Trophoblast cell (in vitro differentiated cells and primary cell): ENCODE data around the gene TPRG1.

Source experiments
- DNase-seq, 2 donors: peaks; one replicate each; pipeline ENCODE4 v3.0.0-alpha.2; 2016
- H2AFZ ChIP-seq: 2 replicates; pipeline ENCODE4 v1.6.1; 2013; ENCODE audit warnings: low read length, moderate library complexity, mild to moderate bottlenecking; ENCODE audit not compliant: insufficient read depth, poor library complexity
- H2AK5ac ChIP-seq: 2 replicates; pipeline ENCODE4 v1.6.1; 2013; ENCODE audit warnings: mild to moderate bottlenecking, low read length
- H2BK120ac ChIP-seq: 2 replicates; pipeline ENCODE4 v1.6.1; 2013; ENCODE audit warnings: low read length, mild to moderate bottlenecking, moderate library complexity; ENCODE audit not compliant: insufficient read depth, poor library complexity
- H2BK12ac ChIP-seq: 2 replicates; pipeline ENCODE4 v1.6.1; 2013; ENCODE audit warnings: mild to moderate bottlenecking, low read length, moderate library complexity
- H2BK5ac ChIP-seq: 2 replicates; pipeline ENCODE4 v1.6.1; 2013; ENCODE audit warnings: low read length, low read depth, moderate library complexity, mild to moderate bottlenecking; ENCODE audit not compliant: poor library complexity
- H3K14ac ChIP-seq: 2 replicates; pipeline ENCODE4 v1.6.1; 2013; ENCODE audit warnings: mild to moderate bottlenecking, low read length
- H3K18ac ChIP-seq: 2 replicates; pipeline ENCODE4 v1.6.1; 2013; ENCODE audit warnings: mild to moderate bottlenecking, low read length
- H3K23ac ChIP-seq: 2 replicates; pipeline ENCODE4 v1.6.1; 2013; ENCODE audit warnings: low read length
- H3K27ac ChIP-seq: 2 replicates; pipeline ENCODE4 v1.5.1; 2013; ENCODE audit warnings: low read depth, mild to moderate bottlenecking, inconsistent platforms, low read length, moderate library complexity
- H3K27me3 ChIP-seq: 2 replicates; pipeline ENCODE4 v1.6.1; 2013; ENCODE audit warnings: inconsistent platforms, mild to moderate bottlenecking, low read length, moderate library complexity; ENCODE audit not compliant: insufficient read depth
- H3K36me3 ChIP-seq, 2 experiments: 1 replicate in 1 of 2; 2 replicates in 1 of 2; pipeline ENCODE4 v1.6.1; 2013; ENCODE audit warnings: low read length in 2 of 2, mild to moderate bottlenecking in 2 of 2, moderate library complexity in 1 of 2; ENCODE audit not compliant: insufficient read depth in 2 of 2, control insufficient read depth in 1 of 2
- H3K4ac ChIP-seq: 2 replicates; pipeline ENCODE4 v1.6.1; 2013; ENCODE audit warnings: low read depth, mild to moderate bottlenecking, low read length, moderate library complexity
- H3K4me1 ChIP-seq, 2 experiments: 1 replicate in 1 of 2; 2 replicates in 1 of 2; pipeline ENCODE4 v1.6.1; 2013; ENCODE audit warnings: low read length in 2 of 2, mild to moderate bottlenecking in 2 of 2, moderate library complexity in 1 of 2; ENCODE audit not compliant: insufficient read depth in 2 of 2, control insufficient read depth in 1 of 2
- H3K4me2 ChIP-seq: 2 replicates; pipeline ENCODE4 v1.6.1; 2013; ENCODE audit warnings: inconsistent platforms, mild to moderate bottlenecking, low read length, moderate library complexity
- H3K4me3 ChIP-seq: 2 replicates; pipeline ENCODE4 v1.5.1; 2013; ENCODE audit warnings: mild to moderate bottlenecking, low read depth, low read length, inconsistent platforms
- H3K79me1 ChIP-seq: one replicate; pipeline ENCODE4 v1.6.1; 2013; ENCODE audit warnings: low read length
- H3K79me2 ChIP-seq: 2 replicates; pipeline ENCODE4 v1.6.1; 2013; ENCODE audit warnings: low read length, mild to moderate bottlenecking; ENCODE audit not compliant: control insufficient read depth, insufficient read depth, poor library complexity
- H3K9ac ChIP-seq: 2 replicates; pipeline ENCODE4 v1.6.1; 2013; ENCODE audit warnings: mild to moderate bottlenecking, low read length
- H3K9me3 ChIP-seq: 2 replicates; pipeline ENCODE4 v1.6.1; 2013; ENCODE audit warnings: low read depth, mild to moderate bottlenecking, control low read depth, inconsistent platforms, low read length; ENCODE audit not compliant: insufficient read depth
- H4K12ac ChIP-seq: 2 replicates; pipeline ENCODE4 v1.6.1; 2013; ENCODE audit warnings: low read depth, mild to moderate bottlenecking, low read length, moderate library complexity
- H4K8ac ChIP-seq: 2 replicates; pipeline ENCODE4 v1.6.1; 2013; ENCODE audit warnings: low read depth, mild to moderate bottlenecking, low read length, moderate library complexity
- H4K91ac ChIP-seq: one replicate; pipeline ENCODE4 v1.6.1; 2013; ENCODE audit warnings: low read depth, mild to moderate bottlenecking, low read length, moderate library complexity
- WGBS: extraction: QIAGEN DNeasy Blood & Tissue Kit; methylation state at CpG from one replicate; pipeline ENCODE4 v1.1.7; 2013; ENCODE audit warnings: missing lambda C conversion rate; ENCODE audit not compliant: insufficient read length, insufficient coverage; ENCODE audit errors: extremely low coverage; 5-methylcytosine and 5-hydroxymethylcytosine counted together

TPRG1 gene

DNA sequence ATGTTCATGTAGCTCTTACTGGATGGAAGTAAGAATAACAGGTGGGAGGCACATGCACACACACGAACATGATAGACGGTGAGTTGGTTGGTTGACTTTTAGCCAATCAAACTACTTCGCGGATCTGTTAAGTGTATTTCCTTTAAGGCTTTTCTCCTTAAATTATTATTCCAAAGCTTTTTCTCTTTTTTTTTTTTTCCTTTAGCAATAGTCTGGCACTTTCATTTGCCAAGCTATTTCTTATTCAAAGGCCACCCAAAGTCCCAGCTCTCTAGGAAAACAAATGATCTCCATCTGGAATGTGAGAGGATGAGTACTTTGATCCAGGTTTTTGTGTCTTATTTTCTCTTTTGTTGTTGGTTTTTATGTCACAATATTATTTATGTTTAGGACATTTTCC lies 141.1 kb downstream of the TPRG1 start:
- Histone ChIP-seq H4K8ac (no peak overlapping the region), H3K79me1 (peaks cover 3% of the 10 kb centered on the region), H3K18ac (no peak overlapping the region), H3K9me3 (no peaks in the 10 kb centered on the region), H3K23ac (no peak overlapping the region), H3K27ac (no peak overlapping the region), H3K79me2 (no peaks in the 10 kb centered on the region), H2AFZ (no peak overlapping the region), H3K4me1 (peaks cover 5 to 11% of the 10 kb centered on the region in 2 experiments), H2BK5ac (no peak overlapping the region), H2BK12ac (no peak overlapping the region), H2AK5ac (no peak overlapping the region), H3K36me3 (no peaks in the 10 kb centered on the region), H3K9ac (no peak overlapping the region), H3K4me3 (no peak overlapping the region), H3K4ac (no peak overlapping the region), H2BK120ac (no peak overlapping the region), H3K27me3 (no peaks in the 10 kb centered on the region), H4K12ac (no peak overlapping the region), H3K4me2 (no peak overlapping the region), H4K91ac (no peak overlapping the region), H3K14ac (no peak overlapping the region)
- no CpG with 5 or more reads among the region's 4 CpGs for WGBS
- DNase-seq: no peak

- Histone ChIP-seq H2BK5ac (peak overlapping the region; percentile 65), H3K9me3 (no peaks in the 10 kb centered on the region)
Measured at GRCh38 chr3:189316296-189317019, 144.7 kb downstream of the TPRG1 start.

GRCh38 chr3:189317911-189318310 lies 146.1 kb downstream of the TPRG1 start:
- H4K8ac ChIP-seq: no peak overlapping the region
- WGBS: no CpG with 5 or more reads among the region's 3 CpGs

More at GRCh38 chr3:189316296-189317019, 144.7 kb downstream of the TPRG1 start:
- Histone ChIP-seq H3K27me3 (no peaks in the 10 kb centered on the region), H4K8ac (no peak overlapping the region), H3K4me3 (no peak overlapping the region), H3K79me2 (no peaks in the 10 kb centered on the region), H3K23ac (no peak overlapping the region), H4K91ac (peak overlapping the region; percentile 42), H3K4me1 (peaks cover 5 to 7% of the 10 kb centered on the region in 2 experiments), H2BK120ac (peak overlapping the region; percentile 44), H2AFZ (no peak overlapping the region), H2AK5ac (no peak overlapping the region), H4K12ac (no peak overlapping the region), H3K18ac (no peak overlapping the region), H3K79me1 (peaks cover 3% of the 10 kb centered on the region), H3K36me3 (no peaks in the 10 kb centered on the region), H2BK12ac (peak overlapping the region; percentile 15), H3K4ac (no peak overlapping the region), H3K27ac (peak overlapping the region; percentile 77), H3K14ac (no peak overlapping the region), H3K4me2 (peak overlapping the region; percentile 44), H3K9ac (no peak overlapping the region)
- no CpG with 5 or more reads among the region's 6 CpGs for WGBS
- DNase-seq: peak; percentile 93 to 95

GRCh38 chr3:189320511-189320910 lies 148.7 kb downstream of the TPRG1 start:
- Histone ChIP-seq H3K79me2 (no peaks in the 10 kb centered on the region), H3K14ac (no peak overlapping the region), H3K27ac (no peak overlapping the region), H3K18ac (no peak overlapping the region), H3K4me3 (no peak overlapping the region), H2AFZ (no peak overlapping the region), H3K9me3 (no peaks in the 10 kb centered on the region), H3K9ac (no peak overlapping the region), H3K79me1 (peaks cover 3% of the 10 kb centered on the region), H3K4me1 (peaks cover 7 to 15% of the 10 kb centered on the region in 2 experiments), H3K4ac (no peak overlapping the region), H2BK5ac (no peak overlapping the region), H2BK12ac (no peak overlapping the region), H4K12ac (no peak overlapping the region), H4K8ac (no peak overlapping the region), H3K4me2 (no peak overlapping the region), H3K36me3 (no peaks in the 10 kb centered on the region), H3K27me3 (no peaks in the 10 kb centered on the region), H2AK5ac (no peak overlapping the region), H3K23ac (no peak overlapping the region), H2BK120ac (no peak overlapping the region), H4K91ac (no peak overlapping the region)
- DNase-seq: no peak
- no CpG with 5 or more reads among the region's 3 CpGs for WGBS

More at GRCh38 chr3:189317911-189318310, 146.1 kb downstream of the TPRG1 start:
- Histone ChIP-seq H3K27ac (no peak overlapping the region), H2AFZ (no peak overlapping the region), H3K4me2 (no peak overlapping the region), H4K91ac (no peak overlapping the region), H3K9me3 (no peaks in the 10 kb centered on the region), H3K9ac (no peak overlapping the region), H2BK120ac (no peak overlapping the region), H3K23ac (no peak overlapping the region), H3K4me1 (peaks cover 5 to 7% of the 10 kb centered on the region in 2 experiments), H3K27me3 (no peaks in the 10 kb centered on the region), H2BK12ac (no peak overlapping the region), H2BK5ac (no peak overlapping the region), H4K12ac (no peak overlapping the region), H3K79me1 (peaks cover 3% of the 10 kb centered on the region), H3K36me3 (no peaks in the 10 kb centered on the region), H3K18ac (no peak overlapping the region), H3K79me2 (no peaks in the 10 kb centered on the region), H2AK5ac (no peak overlapping the region), H3K14ac (no peak overlapping the region), H3K4me3 (no peak overlapping the region), H3K4ac (no peak overlapping the region)
- no peak for DNase-seq
